ENCODE measurements around the gene POU5F1.

POU5F1 gene

GRCh38 chr6:31138982-31139381 is 31.5 kb downstream of the POU5F1 start, which contains the start of gene PSORS1C2:
Gene PSORS1C2 (minus strand): TSS chr6:31139066. CDS start chr6:31139026, 40 bp downstream.
- DNase-seq, result no peak

GRCh38 chr6:31135710-31136109 is 34.8 kb downstream of the POU5F1 start:
- DNase-seq, result no peak

- no peak for DNase-seq
Measured at GRCh38 chr6:31132806-31133205, 37.7 kb downstream of the POU5F1 start.

- DNase-seq, result no peak
Measured at GRCh38 chr6:31131595-31131994, 38.9 kb downstream of the POU5F1 start.

GRCh38 chr6:31130751-31131150 is 39.7 kb downstream of the POU5F1 start:
- DNase-seq, result no peak

GRCh38 chr6:31129130-31129529 is 41.4 kb downstream of the POU5F1 start:
- peak; percentile 53 for DNase-seq

- peak; percentile 50 for DNase-seq
Measured at GRCh38 chr6:31128093-31128676, 42.3 kb downstream of the POU5F1 start.

GRCh38 chr6:31126396-31127175 is 43.9 kb downstream of the POU5F1 start:
- no peak for DNase-seq

- no peak for DNase-seq
Measured at GRCh38 chr6:31125586-31126363, 44.7 kb downstream of the POU5F1 start.

GRCh38 chr6:31125162-31125561 is 45.3 kb downstream of the POU5F1 start:
- no peak for DNase-seq

- no peak for DNase-seq
Measured at GRCh38 chr6:31122791-31123706, 47.4 kb downstream of the POU5F1 start.

- no peak for DNase-seq
Measured at GRCh38 chr6:31121131-31121790, 49.2 kb downstream of the POU5F1 start.

GRCh38 chr6:31120151-31120915 is 50.1 kb downstream of the POU5F1 start, which contains the start of gene CDSN:
Gene CDSN (minus strand): TSS chr6:31120446. CDS start chr6:31120419, 27 bp downstream.
- no peak for DNase-seq

GRCh38 chr6:31118178-31118577 is 52.3 kb downstream of the POU5F1 start:
- no peak for DNase-seq

GRCh38 chr6:31116661-31117385 is 53.7 kb downstream of the POU5F1 start:
- DNase-seq, result no peak

- no peak for DNase-seq
Measured at GRCh38 chr6:31115941-31116560, 54.4 kb downstream of the POU5F1 start.

- DNase-seq, result no peak
Measured at GRCh38 chr6:31114970-31115849, 55.3 kb downstream of the POU5F1 start.

- DNase-seq, result no peak
Measured at GRCh38 chr6:31114541-31114878, 56.0 kb downstream of the POU5F1 start, which contains the start of gene PSORS1C1. Gene PSORS1C1 (plus strand): TSS chr6:31114800. CDS start chr6:31129633, 14,833 bp downstream.

Measured in NCI-H345 (cell line).